Omental fat pad (tissue), 4 donors: ENCODE measurements around the gene PCARE. TPM values are rescaled to one million over a fixed set of nuclear protein-coding genes. Genes with fewer than 3 reads are reported as not detected.

Source experiments
- ATAC-seq: fragments of 150-250 bp; one replicate; pipeline ENCODE4 v1.9.1; 2016; ENCODE audit warnings: mild to moderate bottlenecking, moderate library complexity; ENCODE audit not compliant: low FRiP score
- DNase-seq: peaks from one replicate; pipeline ENCODE4 v3.0.0-alpha.2; 2019; ENCODE audit warnings: low spot score
- total RNA-seq, 4 donors: library from RNA; depleted of rRNA; stranded (reverse); fragments of >200 nt; gene quantifications; one replicate each; pipeline ENCODE4 v1.1.0, GENCODE V29; 2016
- TF ChIP-seq, protein P1 (sequence below), 3 donors: fragments of 450-650 bp; IDR thresholded peaks; one replicate each; pipeline ENCODE4 v1.5.1; 2016 to 2017; ENCODE audit warnings: antibody characterized with exemption in 3 of 3, mild to moderate bottlenecking in 3 of 3, moderate library complexity in 2 of 3

PCARE gene
- total RNA-seq, 4 donors from 2014 or later: 0.09 TPM; not detected in 3

DNA sequence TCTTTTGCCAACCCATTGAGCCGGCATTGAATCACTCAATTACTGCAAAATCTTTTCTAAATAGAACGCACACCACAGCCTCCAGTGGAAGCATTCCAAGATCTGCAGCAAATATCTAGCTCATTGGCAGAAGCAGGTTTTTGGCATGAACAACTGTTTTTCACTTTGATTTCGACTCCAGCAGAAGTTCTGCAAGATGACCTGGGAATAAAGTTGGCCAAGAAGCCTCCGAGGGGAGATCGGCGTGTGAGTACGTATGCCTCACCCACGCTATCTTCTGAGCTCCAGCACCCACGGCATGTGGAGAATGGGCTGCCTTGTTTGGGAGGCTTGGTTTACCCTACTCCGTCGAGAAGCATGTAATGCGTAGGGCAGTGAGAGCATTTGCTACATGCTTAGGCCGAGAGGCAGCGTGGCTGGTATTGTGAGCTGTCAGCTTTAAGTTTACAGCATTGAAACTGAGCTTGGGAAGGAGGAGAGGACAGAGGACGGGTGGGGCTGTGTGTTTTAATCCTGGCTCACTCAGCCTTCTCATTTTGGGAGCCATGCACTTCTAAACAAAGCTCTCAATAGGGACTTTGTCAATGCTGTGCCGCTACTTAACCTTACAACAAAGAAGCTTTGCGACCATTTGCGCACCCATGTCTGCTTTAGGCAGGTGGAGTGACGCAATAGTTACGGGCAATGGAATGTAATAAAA, 10.5 kb downstream of the PCARE start:
- no peak for DNase-seq

DNA sequence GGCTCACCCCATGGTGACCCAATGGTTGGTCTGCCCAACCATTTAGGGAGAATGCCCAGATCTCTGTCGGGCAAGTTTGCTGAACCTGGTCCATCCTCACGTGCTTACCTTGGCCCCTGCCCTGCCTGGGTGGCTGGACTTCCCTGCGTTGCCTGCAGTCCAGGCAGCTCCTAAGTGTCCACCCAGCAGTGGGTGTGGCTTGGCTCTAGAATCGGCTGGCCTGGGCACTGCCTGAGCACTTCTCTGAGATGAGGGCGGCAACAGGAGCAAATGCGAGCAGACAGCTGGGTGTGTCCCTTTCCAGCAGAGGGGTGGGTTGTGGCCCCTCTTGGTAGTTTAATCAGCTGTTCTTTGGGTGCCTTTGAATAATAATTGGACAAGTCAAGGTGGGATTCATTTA, 11.3 kb downstream of the PCARE start:
- ATAC-seq (no peak), DNase-seq (no peak)
- TF ChIP-seq, protein P1, sequence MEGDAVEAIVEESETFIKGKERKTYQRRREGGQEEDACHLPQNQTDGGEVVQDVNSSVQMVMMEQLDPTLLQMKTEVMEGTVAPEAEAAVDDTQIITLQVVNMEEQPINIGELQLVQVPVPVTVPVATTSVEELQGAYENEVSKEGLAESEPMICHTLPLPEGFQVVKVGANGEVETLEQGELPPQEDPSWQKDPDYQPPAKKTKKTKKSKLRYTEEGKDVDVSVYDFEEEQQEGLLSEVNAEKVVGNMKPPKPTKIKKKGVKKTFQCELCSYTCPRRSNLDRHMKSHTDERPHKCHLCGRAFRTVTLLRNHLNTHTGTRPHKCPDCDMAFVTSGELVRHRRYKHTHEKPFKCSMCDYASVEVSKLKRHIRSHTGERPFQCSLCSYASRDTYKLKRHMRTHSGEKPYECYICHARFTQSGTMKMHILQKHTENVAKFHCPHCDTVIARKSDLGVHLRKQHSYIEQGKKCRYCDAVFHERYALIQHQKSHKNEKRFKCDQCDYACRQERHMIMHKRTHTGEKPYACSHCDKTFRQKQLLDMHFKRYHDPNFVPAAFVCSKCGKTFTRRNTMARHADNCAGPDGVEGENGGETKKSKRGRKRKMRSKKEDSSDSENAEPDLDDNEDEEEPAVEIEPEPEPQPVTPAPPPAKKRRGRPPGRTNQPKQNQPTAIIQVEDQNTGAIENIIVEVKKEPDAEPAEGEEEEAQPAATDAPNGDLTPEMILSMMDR (IDR thresholded peaks at IDR 0.05): no peak

More for the DNA sequence above, 10.5 kb downstream of the PCARE start:
- peak; percentile 85 for ATAC-seq
- TF ChIP-seq, protein P1 (IDR thresholded peaks at IDR 0.05): no peak

DNA sequence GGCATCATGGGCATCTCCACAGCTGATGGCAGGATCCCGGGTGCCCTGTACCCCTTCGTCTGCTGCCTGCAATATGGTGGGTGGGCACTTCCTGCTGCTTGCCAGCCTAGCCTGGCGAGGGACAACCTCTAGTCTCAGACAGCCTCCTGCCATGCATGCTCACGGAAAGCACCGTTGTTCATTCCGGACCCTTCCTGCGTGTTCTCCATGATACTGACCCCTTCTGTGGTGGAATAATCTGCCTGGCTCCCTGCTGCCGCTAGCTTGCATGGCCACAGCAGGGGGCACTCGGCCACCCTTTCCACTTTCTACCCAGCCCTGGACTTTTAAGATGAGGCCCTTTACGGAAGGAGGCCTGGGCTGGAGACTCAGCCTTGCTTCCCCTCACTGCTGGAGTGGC, 12.0 kb downstream of the PCARE start:
- DNase-seq (no peak), ATAC-seq (no peak)
- TF ChIP-seq, protein P1 (IDR thresholded peaks at IDR 0.05): no peak

DNA sequence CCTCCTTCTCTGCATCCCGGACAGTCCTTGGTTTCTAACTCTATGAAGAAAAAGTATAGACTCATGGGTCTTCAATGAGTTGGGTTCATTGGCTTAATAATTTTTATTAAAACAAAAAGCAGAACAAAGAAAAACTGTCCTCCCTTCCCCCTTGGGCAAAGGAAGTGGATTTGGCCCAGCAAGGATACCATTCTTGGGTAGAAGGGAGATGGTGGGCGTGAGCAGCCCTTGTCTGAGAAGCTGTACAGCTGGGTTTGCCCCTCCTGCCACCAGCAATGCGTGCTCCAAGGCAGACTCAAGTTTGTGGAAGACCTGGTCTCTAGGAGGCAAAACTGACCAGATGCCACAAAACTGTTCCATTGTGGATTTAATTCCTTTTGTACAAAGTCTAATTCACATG, 12.7 kb downstream of the PCARE start:
- TF ChIP-seq, protein P1 (IDR thresholded peaks at IDR 0.05): no peak
- DNase-seq (no peak), ATAC-seq (no peak)

DNA sequence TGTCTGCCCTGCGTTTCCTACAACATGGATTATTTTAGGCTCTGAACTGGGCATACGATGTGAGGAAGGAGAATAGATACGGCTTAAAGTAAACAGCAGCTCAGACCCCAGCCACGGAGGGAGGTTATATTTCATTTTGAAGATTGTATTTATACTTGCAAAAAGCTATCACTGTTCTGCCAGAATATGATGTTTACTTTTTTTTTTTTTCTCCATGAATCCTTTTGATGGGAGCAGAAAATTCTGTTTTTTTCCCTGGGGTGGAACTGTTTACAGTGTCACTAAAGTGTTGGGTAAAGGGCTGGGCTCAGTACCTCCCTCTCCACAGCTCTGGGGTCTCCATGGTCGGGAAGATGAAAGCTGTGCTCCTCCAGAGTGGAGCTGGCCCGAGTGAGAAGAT, 13.1 kb downstream of the PCARE start:
- TF ChIP-seq, protein P1 (IDR thresholded peaks at IDR 0.05): no peak
- no peak for ATAC-seq
- no peak for DNase-seq

DNA sequence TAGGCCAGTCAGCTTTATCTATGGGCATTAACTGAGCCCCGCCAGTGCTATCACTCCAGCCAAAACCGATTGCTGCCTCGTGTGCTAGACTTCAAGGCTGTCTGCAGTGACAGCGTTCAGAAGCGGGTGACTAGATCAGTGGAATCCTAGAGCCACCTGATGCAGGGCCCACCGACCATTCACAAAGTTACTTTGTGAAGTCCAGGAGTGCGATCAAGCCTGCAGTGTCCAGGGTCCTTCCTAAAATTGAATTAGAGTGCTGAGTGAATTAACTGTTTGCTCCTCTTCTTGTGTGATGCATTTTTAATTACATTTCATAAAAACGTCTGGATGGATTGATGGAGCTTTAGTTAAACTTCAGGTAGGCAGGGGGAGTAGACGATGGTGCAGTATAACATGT, 13.9 kb downstream of the PCARE start:
- ATAC-seq: no peak
- no peak for DNase-seq
- TF ChIP-seq, protein P1 (IDR thresholded peaks at IDR 0.05): no peak

DNA sequence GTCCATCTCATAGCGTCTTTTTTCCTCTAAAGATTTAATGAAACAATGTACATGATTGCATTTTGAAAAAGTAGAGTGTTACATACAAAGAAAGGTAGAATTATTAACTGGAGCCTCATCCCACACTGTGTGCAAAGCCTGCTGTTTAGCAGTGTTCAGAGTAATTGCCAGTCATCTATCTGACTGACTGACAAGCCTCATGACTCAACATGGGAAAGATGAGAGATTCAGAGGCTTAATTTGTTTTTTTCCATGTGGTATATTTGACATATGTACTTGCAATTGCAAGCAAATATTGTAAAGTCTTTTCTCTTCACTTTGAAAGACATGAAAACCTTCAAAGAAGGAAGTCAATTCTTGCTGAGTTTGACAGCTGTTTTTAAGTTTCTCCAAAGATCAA, 14.7 kb downstream of the PCARE start:
- DNase-seq: no peak
- TF ChIP-seq, protein P1 (IDR thresholded peaks at IDR 0.05): no peak
- ATAC-seq: no peak
